CD4-positive, alpha-beta T cell (primary cell): Measurements from ENCODE around the gene D2HGDH. TPM values are rescaled to one million over a fixed set of nuclear protein-coding genes. Genes with fewer than 3 reads are reported as not detected.
"Not testable (repeated sequence)": the region's sequence is repeated elsewhere in the genome, so short reads cannot be mapped to it uniquely, and the experiment has no call there.

ENCODE experiments used
- ATAC-seq: fragments of 200-7000 bp; cut with Tn5 transposase; one replicate; pipeline ENCODE4 v1.10.0; 2022; ENCODE audit warnings: mild to moderate bottlenecking; ENCODE audit not compliant: poor library complexity
- CTCF ChIA-PET: fragments of 350-600 bp; sonication (Branson Sonifier 250); formaldehyde crosslinking; loops from one replicate; lab custom pipeline; 2021; ENCODE audit warnings: antibody characterized with exemption, inconsistent platforms; lab: Charles Lee
- POLR2A ChIA-PET: fragments of 350-600 bp; sonication (Branson Sonifier 250); formaldehyde crosslinking; loops from one replicate; lab custom pipeline; 2021; ENCODE audit warnings: antibody characterized with exemption, inconsistent platforms; lab: Charles Lee
- DNase-seq, 14 experiments: peaks; one replicate each; pipeline ENCODE4 v3.0.0-alpha.2; 2013 to 2020; ENCODE audit warnings: mixed read lengths in 2 of 14
- H3K27ac ChIP-seq, 2 donors: one replicate each; pipeline versions ENCODE4 v1.5.1 to v1.7.0; 2013; ENCODE audit warnings: low read length in 2 of 2, low read depth in 1 of 2, mild to moderate bottlenecking in 1 of 2
- H3K27me3 ChIP-seq, 2 experiments: 1 replicate in 1 of 2; 2 replicates in 1 of 2; pipeline versions ENCODE4 v1.6.1 to v1.7.0; 2013; ENCODE audit warnings: low read length in 2 of 2, control low read depth in 1 of 2, mild to moderate bottlenecking in 1 of 2, moderate library complexity in 1 of 2; ENCODE audit not compliant: insufficient read depth in 2 of 2, control insufficient read depth in 1 of 2
- H3K36me3 ChIP-seq: one replicate; pipeline ENCODE4 v1.6.1; 2013; ENCODE audit warnings: low read length, control low read depth; ENCODE audit not compliant: insufficient read depth
- H3K4me1 ChIP-seq: one replicate; pipeline ENCODE4 v1.6.1; 2013; ENCODE audit warnings: low read length, control low read depth; ENCODE audit not compliant: insufficient read depth
- H3K4me3 ChIP-seq: one replicate; pipeline ENCODE4 v1.5.1; 2013; ENCODE audit warnings: mild to moderate bottlenecking, low read length, moderate library complexity
- H3K9me3 ChIP-seq, 2 experiments: 1 replicate in 1 of 2; 2 replicates in 1 of 2; pipeline versions ENCODE4 v1.6.1 to v1.7.0; 2013; ENCODE audit warnings: low read length in 2 of 2, mild to moderate bottlenecking in 2 of 2, control low read depth in 1 of 2, moderate library complexity in 1 of 2; ENCODE audit not compliant: control insufficient read depth in 1 of 2, insufficient read depth in 1 of 2
- H3K27ac Mint-ChIP-seq: one replicate; pipeline ENCODE4 v1.8.0; 2020; ENCODE audit warnings: mixed read lengths
- H3K27me3 Mint-ChIP-seq: one replicate; pipeline ENCODE4 v1.8.0; 2021; ENCODE audit warnings: mixed read lengths
- H3K36me3 Mint-ChIP-seq: one replicate; pipeline ENCODE4 v1.8.0; 2021; ENCODE audit warnings: low read depth, mixed read lengths
- H3K4me1 Mint-ChIP-seq: one replicate; pipeline ENCODE4 v1.8.0; 2021; ENCODE audit warnings: low read depth, mixed read lengths
- H3K4me3 Mint-ChIP-seq: one replicate; pipeline ENCODE4 v1.8.0; 2020; ENCODE audit warnings: mild to moderate bottlenecking, mixed read lengths
- H3K9me3 Mint-ChIP-seq: one replicate; pipeline ENCODE4 v1.8.0; 2020; ENCODE audit warnings: mixed read lengths
- CTCF ChIP-seq: fragments of 200-600 bp; IDR thresholded peaks from one replicate; pipeline ENCODE4 v1.8.0; 2022; ENCODE audit warnings: antibody characterized with exemption, mild to moderate bottlenecking
- intact Hi-C, 2 experiments: fragments of 100-400 bp; cut with DNase I in 1 of 2; cut with micrococcal nuclease in 1 of 2; formaldehyde crosslinking; loops; one replicate each; pipeline versions ENCODE4 v1.15.1 to v1.9.0; 2023 to 2025; cut with DNase I, micrococcal nuclease
- total RNA-seq, 174 experiments: library from RNA in 2 of 174; stranded (reverse) in 2 of 174; gene quantifications; one replicate each; pipeline ENCODE4 v1.2.3 and lab custom pipeline; 2021 to 2026

The D2HGDH gene
- total RNA-seq, 2 experiments from 2014 or later = 27.6 to 30.6 TPM

- ChIA-PET POLR2A (no interaction called here), CTCF (no interaction called here)
- peaks cover 0 to 6% of the 10 kb centered on the region in 2 experiments for H3K9me3 ChIP-seq
- intact Hi-C loops = no loop called here
- no peaks in the 10 kb centered on the region for H3K36me3 Mint-ChIP-seq
- DNase-seq (peak in 1 of 14 experiments; percentile 29), ATAC-seq (no peak)
- H3K36me3 ChIP-seq = no peaks in the 10 kb centered on the region
- peaks cover 1% of the 10 kb centered on the region for H3K4me1 Mint-ChIP-seq
- no peak overlapping the region for H3K27ac ChIP-seq
- peaks cover 3% of the 10 kb centered on the region for H3K9me3 Mint-ChIP-seq
- no peak overlapping the region for H3K27ac Mint-ChIP-seq
- no peaks in the 10 kb centered on the region for H3K27me3 Mint-ChIP-seq
- no peak overlapping the region for H3K4me3 ChIP-seq
- H3K27me3 ChIP-seq = peaks cover 0 to 4% of the 10 kb centered on the region in 2 experiments
- TF ChIP-seq CTCF = no peak
- H3K4me3 Mint-ChIP-seq = no peak overlapping the region
- peaks cover 3% of the 10 kb centered on the region for H3K4me1 ChIP-seq
These were observed 43.5 kb downstream of the D2HGDH start for GRCh38 chr2:241777686-241778627.

GRCh38 chr2:241780939-241781569, 46.6 kb downstream of the D2HGDH start:
- Histone ChIP-seq H3K36me3 (no peaks in the 10 kb centered on the region), H3K9me3 (peaks cover 0 to 6% of the 10 kb centered on the region in 2 experiments), H3K27me3 (no peaks in the 10 kb centered on the region), H3K27ac (no peak overlapping the region), H3K4me3 (no peak overlapping the region), H3K4me1 (no peaks in the 10 kb centered on the region)
- Mint-ChIP-seq H3K4me3 (no peak overlapping the region), H3K4me1 (no peaks in the 10 kb centered on the region), H3K36me3 (no peaks in the 10 kb centered on the region), H3K27me3 (no peaks in the 10 kb centered on the region), H3K27ac (no peak overlapping the region), H3K9me3 (peaks cover 3% of the 10 kb centered on the region)
- TF ChIP-seq CTCF = no peak
- ATAC-seq (no peak), DNase-seq (no peak)
- intact Hi-C loops = no loop called here
- POLR2A ChIA-PET = no interaction called here
- CTCF ChIA-PET = no interaction called here

- POLR2A ChIA-PET, H3K9me3 Mint-ChIP-seq, DNase-seq, CTCF ChIA-PET, H3K4me3 ChIP-seq, H3K36me3 ChIP-seq, H3K27me3 Mint-ChIP-seq, H3K4me1 ChIP-seq, H3K9me3 ChIP-seq, H3K27ac Mint-ChIP-seq, H3K27ac ChIP-seq, H3K4me1 Mint-ChIP-seq, intact Hi-C loops, ATAC-seq, H3K36me3 Mint-ChIP-seq, H3K4me3 Mint-ChIP-seq, H3K27me3 ChIP-seq: not testable (repeated sequence)
These were observed 47.6 kb downstream of the D2HGDH start for GRCh38 chr2:241782053-241782452.
